Loucy (cell line): Measurements from ENCODE around the gene REXO2.

ENCODE experiments used
- H2AFZ ChIP-seq: fragments of 200-600 bp; sonication (generic); 2 replicates; pipeline ENCODE4 v1.6.0; 2016; ENCODE audit warnings: antibody characterized with exemption, mild to moderate bottlenecking, low read length, moderate library complexity
- H3F3A ChIP-seq: fragments of 200-600 bp; 2 replicates; pipeline ENCODE4 v1.6.0; 2016; ENCODE audit warnings: antibody characterized with exemption, low read depth, mild to moderate bottlenecking
- H3K27me3 ChIP-seq: fragments of 200-600 bp; sonication (generic); 2 replicates; pipeline ENCODE4 v1.6.1; 2014; ENCODE audit warnings: low read length, mild to moderate bottlenecking; ENCODE audit not compliant: insufficient read depth, poor library complexity, severe bottlenecking
- H3K36me3 ChIP-seq: fragments of 200-600 bp; sonication (generic); 2 replicates; pipeline ENCODE4 v1.6.1; 2016; ENCODE audit warnings: low read length; ENCODE audit not compliant: insufficient read depth
- H3K4me1 ChIP-seq: fragments of 200-600 bp; sonication (generic); 2 replicates; pipeline ENCODE4 v1.5.1; 2014; ENCODE audit warnings: low read length, mild to moderate bottlenecking; ENCODE audit not compliant: insufficient read depth, poor library complexity, severe bottlenecking
- H3K4me2 ChIP-seq: fragments of 200-600 bp; sonication (generic); 2 replicates; pipeline ENCODE4 v1.6.0; 2014; ENCODE audit warnings: antibody characterized with exemption, low read length, low read depth, mild to moderate bottlenecking; ENCODE audit not compliant: poor library complexity, severe bottlenecking
- H3K4me3 ChIP-seq: fragments of 200-600 bp; sonication (generic); 2 replicates; pipeline ENCODE4 v1.5.1; 2014; ENCODE audit warnings: low read length, mild to moderate bottlenecking, mixed read lengths; ENCODE audit not compliant: poor library complexity, severe bottlenecking
- H3K79me2 ChIP-seq: fragments of 200-600 bp; sonication (generic); 2 replicates; pipeline ENCODE4 v1.6.1; 2014; ENCODE audit warnings: low read length; ENCODE audit not compliant: insufficient read depth
- H3K9ac ChIP-seq: fragments of 200-600 bp; sonication (generic); 2 replicates; pipeline ENCODE4 v1.6.0; 2014; ENCODE audit warnings: mild to moderate bottlenecking, low read depth, low read length, moderate library complexity; ENCODE audit not compliant: poor library complexity, severe bottlenecking
- H3K9me2 ChIP-seq: fragments of 200-600 bp; sonication (generic); replicated peaks from 2 replicates; pipeline ENCODE4 v1.6.1; 2016; ENCODE audit warnings: low read depth, low read length, mixed read lengths
- H3K9me3 ChIP-seq: fragments of 200-600 bp; sonication (generic); 2 replicates; pipeline ENCODE4 v1.6.1; 2014; ENCODE audit warnings: mild to moderate bottlenecking, antibody characterized with exemption, low read length, low read depth; ENCODE audit not compliant: insufficient read depth
- H4K20me1 ChIP-seq: fragments of 200-600 bp; sonication (generic); 2 replicates; pipeline ENCODE4 v1.6.0; 2014; ENCODE audit warnings: antibody characterized with exemption, low read length, mild to moderate bottlenecking; ENCODE audit not compliant: insufficient read depth, poor library complexity, severe bottlenecking
- CTCF ChIP-seq: fragments of 200-600 bp; sonication (generic); conservative IDR thresholded peaks from 2 replicates; pipeline ENCODE4 v1.5.1; 2014; ENCODE audit warnings: mild to moderate bottlenecking, antibody characterized with exemption, low read length
- EZH2phosphoT487 ChIP-seq: fragments of 200-600 bp; IDR thresholded peaks from 2 replicates; pipeline ENCODE4 v1.6.1; 2018; ENCODE audit warnings: antibody characterized with exemption, mild to moderate bottlenecking, moderate library complexity, borderline replicate concordance

Gene REXO2

GRCh38 chr11:114463999-114464398 lies 24.7 kb downstream of the REXO2 start:
- H3F3A ChIP-seq, result no peaks in the 10 kb centered on the region
- no peaks in the 10 kb centered on the region for H3K4me1 ChIP-seq
- no peaks in the 10 kb centered on the region for H3K36me3 ChIP-seq
- H3K9me3 ChIP-seq, result no peaks in the 10 kb centered on the region
- TF ChIP-seq CTCF, result no peak
- TF ChIP-seq EZH2phosphoT487, result no peak
- H3K9ac ChIP-seq, result no peak overlapping the region
- no peaks in the 10 kb centered on the region for H3K9me2 ChIP-seq
- no peaks in the 10 kb centered on the region for H4K20me1 ChIP-seq
- H3K4me2 ChIP-seq, result no peak overlapping the region
- H3K27me3 ChIP-seq, result no peaks in the 10 kb centered on the region
- H3K4me3 ChIP-seq, result no peak overlapping the region
- no peak overlapping the region for H2AFZ ChIP-seq
- no peaks in the 10 kb centered on the region for H3K79me2 ChIP-seq

- H3K36me3 ChIP-seq, result no peaks in the 10 kb centered on the region
- no peak overlapping the region for H3K4me2 ChIP-seq
- H3K9ac ChIP-seq, result no peak overlapping the region
- no peak overlapping the region for H2AFZ ChIP-seq
- H3K79me2 ChIP-seq, result no peaks in the 10 kb centered on the region
- no peaks in the 10 kb centered on the region for H3K9me2 ChIP-seq
- no peaks in the 10 kb centered on the region for H3K4me1 ChIP-seq
- H3K27me3 ChIP-seq, result no peaks in the 10 kb centered on the region
- H4K20me1 ChIP-seq, result no peaks in the 10 kb centered on the region
- H3K4me3 ChIP-seq, result no peak overlapping the region
- H3F3A ChIP-seq, result no peaks in the 10 kb centered on the region
- no peaks in the 10 kb centered on the region for H3K9me3 ChIP-seq
- TF ChIP-seq CTCF (no peak), EZH2phosphoT487 (no peak)
Measured at GRCh38 chr11:114466742-114467141, 27.5 kb downstream of the REXO2 start.

- Histone ChIP-seq H3K9me2 (no peaks in the 10 kb centered on the region), H3K4me2 (no peak overlapping the region), H3K27me3 (no peaks in the 10 kb centered on the region), H3K9ac (no peak overlapping the region), H3K4me1 (no peaks in the 10 kb centered on the region), H3K36me3 (no peaks in the 10 kb centered on the region), H3F3A (no peaks in the 10 kb centered on the region), H2AFZ (no peak overlapping the region), H4K20me1 (no peaks in the 10 kb centered on the region), H3K9me3 (no peaks in the 10 kb centered on the region), H3K79me2 (no peaks in the 10 kb centered on the region), H3K4me3 (no peak overlapping the region)
- TF ChIP-seq EZH2phosphoT487, result no peak
- TF ChIP-seq CTCF, result no peak
Measured at GRCh38 chr11:114472661-114473060, 33.4 kb downstream of the REXO2 start.
